GM18951 (cell line): ENCODE measurements around the gene PKP3.
"Not testable (repeated sequence)": the region's sequence is repeated elsewhere in the genome, so short reads cannot be mapped to it uniquely, and the experiment has no call there.

Experiments used
- POLR2A ChIP-seq: IDR thresholded peaks from 4 replicates; pipeline ENCODE4 v1.6.1; 2011; ENCODE audit warnings: mild to moderate bottlenecking; ENCODE audit not compliant: insufficient read length, insufficient read depth; ENCODE audit errors: extremely low read depth
- in situ Hi-C: fragments of 300-500 bp; cut with MboI; formaldehyde crosslinking; loops from one replicate; pipeline ENCODE4 v1.12.0; 2022; ENCODE audit warnings: low sequenced_read_pairs, mixed read lengths, inconsistent platforms; ENCODE audit not compliant: unreplicated experiment

PKP3 gene

GRCh38 chr11:358129-358800 is 35.7 kb upstream of the PKP3 start:
- TF ChIP-seq POLR2A: no peak

GRCh38 chr11:359181-359714 is 34.8 kb upstream of the PKP3 start:
- TF ChIP-seq POLR2A: no peak
- in situ Hi-C loops: no loop called here

More at GRCh38 chr11:358129-358800, 35.7 kb upstream of the PKP3 start:
- in situ Hi-C loops: no loop called here

GRCh38 chr11:360326-361280 is 33.4 kb upstream of the PKP3 start:
- in situ Hi-C loops: no loop called here
- no peak for TF ChIP-seq POLR2A

GRCh38 chr11:362642-363442 is 31.2 kb upstream of the PKP3 start:
- no peak for TF ChIP-seq POLR2A
- in situ Hi-C loops: no loop called here

GRCh38 chr11:363443-363805 is 30.6 kb upstream of the PKP3 start:
- in situ Hi-C loops: not testable (repeated sequence)

- in situ Hi-C loops: no loop called here
- TF ChIP-seq POLR2A: no peak
Observed at GRCh38 chr11:363948-364761, 29.9 kb upstream of the PKP3 start.

GRCh38 chr11:364991-365725 is 28.9 kb upstream of the PKP3 start:
- TF ChIP-seq POLR2A: no peak
- in situ Hi-C loops: no loop called here

GRCh38 chr11:365831-366230 is 28.2 kb upstream of the PKP3 start:
- TF ChIP-seq POLR2A: no peak
- in situ Hi-C loops: no loop called here

GRCh38 chr11:367956-368413 is 26.0 kb upstream of the PKP3 start:
- no peak for TF ChIP-seq POLR2A
- in situ Hi-C loops: no loop called here

GRCh38 chr11:368414-369335 is 25.3 kb upstream of the PKP3 start:
- no peak for TF ChIP-seq POLR2A
- in situ Hi-C loops: no loop called here
